ENCODE data around the gene PDE4B.
"Not testable (repeated sequence)": the region's sequence is repeated elsewhere in the genome, so short reads cannot be mapped to it uniquely, and the experiment has no call there.

The PDE4B gene

GRCh38 chr1:65997693-65998092 lies 205.0 kb downstream of the PDE4B start:
- DNase-seq, result no peak

DNA sequence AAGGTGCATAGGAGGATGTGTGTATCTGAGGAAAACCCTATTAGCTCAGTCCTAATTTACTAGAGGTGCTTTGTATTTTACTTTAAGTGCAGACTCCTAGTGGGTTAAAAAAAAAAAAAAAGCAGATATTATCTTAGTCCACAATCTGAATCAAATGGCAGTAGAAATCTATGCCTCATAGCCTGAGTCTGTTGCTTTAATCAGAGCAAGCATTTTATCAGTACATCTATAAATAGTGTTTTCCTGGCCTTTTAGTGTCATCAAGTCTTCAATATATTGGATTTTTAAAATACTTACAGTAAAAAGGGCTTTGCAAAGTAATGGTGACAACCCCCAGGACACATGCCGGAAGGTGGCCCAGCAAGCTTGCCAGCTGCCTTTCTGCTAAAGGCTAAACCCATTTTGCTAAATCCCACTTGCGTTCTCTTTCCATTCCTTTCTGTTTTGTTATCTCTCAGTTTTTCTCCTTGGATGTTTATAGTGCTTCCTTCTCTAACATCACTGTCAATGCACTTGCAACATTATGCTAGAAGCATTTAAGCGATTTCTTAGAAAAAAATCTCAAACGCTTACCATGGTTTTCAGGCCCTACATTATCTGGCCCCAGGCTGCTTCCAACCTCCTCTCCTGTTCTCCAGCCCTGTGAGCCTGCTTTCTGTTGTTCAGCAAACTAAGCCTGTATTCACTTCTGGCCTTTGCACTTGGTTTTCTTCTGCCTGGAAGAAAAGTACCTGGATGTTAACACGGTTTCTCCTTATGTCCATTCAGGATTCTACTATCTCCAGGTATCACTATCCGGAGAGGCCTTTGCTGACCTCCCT lies 206.3 kb downstream of the PDE4B start:
- DNase-seq, result no peak

- no peak for DNase-seq
Measured at GRCh38 chr1:66000033-66000637, 207.4 kb downstream of the PDE4B start.

GRCh38 chr1:66003690-66004089 lies 211.0 kb downstream of the PDE4B start:
- DNase-seq, result no peak

- not testable (repeated sequence) for DNase-seq
Measured at GRCh38 chr1:66006534-66006933, 213.8 kb downstream of the PDE4B start.

DNA sequence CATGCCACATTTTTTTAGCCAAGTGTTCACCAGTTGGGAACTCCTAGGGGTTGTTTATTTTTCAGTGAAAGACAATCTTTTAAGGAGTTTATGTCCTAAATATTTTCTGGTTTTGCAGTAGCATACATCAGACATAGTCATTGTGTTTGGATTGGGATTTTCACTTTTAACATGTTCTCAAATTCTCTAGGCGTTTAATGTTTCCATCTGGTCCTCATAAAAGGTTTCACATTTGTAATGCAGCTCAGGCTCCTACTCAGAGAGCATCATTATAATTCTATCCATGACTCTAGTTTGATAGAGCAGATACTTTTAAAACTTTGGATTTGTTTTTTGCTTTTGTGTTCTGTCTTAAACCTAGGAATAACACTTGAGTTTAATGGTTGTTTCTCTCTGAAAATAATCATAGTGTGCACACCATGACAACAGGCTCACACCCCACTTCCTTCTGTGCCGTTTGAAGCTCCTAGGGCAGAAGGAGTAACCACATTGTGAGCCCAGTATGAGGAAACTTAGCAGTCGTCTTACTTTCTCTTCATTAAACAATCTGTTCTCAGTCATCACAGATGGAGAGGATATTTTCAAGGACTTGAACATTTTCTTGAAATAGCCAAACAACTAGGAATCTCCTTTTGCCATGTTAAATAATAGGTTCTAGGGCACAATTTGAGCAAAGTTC lies 219.6 kb downstream of the PDE4B start:
- no peak for DNase-seq

DNA sequence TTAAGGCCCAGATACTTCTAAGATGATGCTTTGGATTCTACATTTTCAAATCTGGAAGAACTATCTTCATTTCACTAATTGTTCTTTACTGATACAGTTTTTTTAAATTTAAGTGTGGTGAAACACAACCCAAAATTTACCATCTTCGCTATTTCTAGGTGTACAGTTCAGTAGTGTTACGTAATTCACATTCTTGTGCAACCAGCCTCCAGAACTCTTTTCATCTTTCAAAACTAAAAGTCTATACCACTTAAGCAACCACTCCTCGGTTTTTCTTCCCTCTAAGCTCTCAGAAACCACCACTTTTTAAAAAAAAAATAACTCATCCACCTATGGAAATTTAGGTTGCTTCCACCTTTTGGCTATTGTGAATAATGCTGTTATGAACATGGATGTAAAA lies 220.7 kb downstream of the PDE4B start:
- DNase-seq, result no peak

DNA sequence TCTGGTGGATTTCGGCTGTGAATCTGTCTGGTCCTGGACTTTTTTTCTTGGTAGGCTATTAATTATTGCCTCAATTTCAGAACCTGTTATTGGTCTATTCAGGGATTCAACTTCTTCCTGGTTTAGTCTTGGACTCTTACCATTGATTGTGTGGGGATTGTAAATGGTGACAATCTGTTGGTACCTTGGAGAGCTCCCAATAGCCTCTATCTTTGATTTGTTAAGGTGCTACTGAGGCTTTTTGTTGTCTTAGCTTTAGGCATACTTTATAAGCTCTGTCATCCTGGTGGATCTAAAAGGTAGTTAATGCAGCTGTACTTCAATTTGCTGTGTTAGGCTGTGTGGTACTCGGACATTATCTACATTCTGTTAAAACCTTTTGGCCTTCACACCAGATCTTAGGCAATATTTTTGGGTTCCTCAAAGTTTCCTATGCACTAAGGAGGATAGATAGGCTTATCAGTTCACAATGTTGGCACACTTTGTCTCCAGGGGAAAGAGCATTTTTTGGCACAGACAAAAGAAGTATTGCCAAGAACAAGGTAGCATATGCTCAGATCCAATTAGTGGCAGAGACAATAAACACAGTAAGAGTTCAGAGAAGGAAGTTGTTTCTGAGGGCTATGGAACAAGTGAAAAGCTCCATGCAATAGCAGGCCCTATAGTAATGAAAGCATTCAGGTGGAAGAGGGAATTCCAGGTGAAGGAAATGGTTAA lies 230.4 kb downstream of the PDE4B start:
- DNase-seq, result peak; percentile 4

DNA sequence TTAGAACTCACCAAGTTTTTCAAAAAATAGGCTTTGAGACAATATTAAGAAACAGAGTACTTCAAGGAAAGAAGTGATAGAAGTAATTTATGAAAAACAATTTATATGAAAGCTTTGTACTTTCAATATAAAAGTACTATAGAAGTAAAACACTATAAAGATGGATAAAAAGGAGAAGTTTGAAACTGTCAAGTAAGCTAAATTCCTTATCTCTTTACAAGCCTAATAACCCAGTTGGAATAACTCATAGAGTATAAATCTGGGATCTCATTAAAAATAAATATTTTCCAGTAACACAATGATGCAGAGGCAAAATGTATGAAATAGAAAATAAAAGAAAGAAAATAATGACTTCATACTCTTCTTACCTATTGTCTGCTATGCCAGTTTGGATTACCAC lies 232.5 kb downstream of the PDE4B start:
- DNase-seq, result no peak

DNA sequence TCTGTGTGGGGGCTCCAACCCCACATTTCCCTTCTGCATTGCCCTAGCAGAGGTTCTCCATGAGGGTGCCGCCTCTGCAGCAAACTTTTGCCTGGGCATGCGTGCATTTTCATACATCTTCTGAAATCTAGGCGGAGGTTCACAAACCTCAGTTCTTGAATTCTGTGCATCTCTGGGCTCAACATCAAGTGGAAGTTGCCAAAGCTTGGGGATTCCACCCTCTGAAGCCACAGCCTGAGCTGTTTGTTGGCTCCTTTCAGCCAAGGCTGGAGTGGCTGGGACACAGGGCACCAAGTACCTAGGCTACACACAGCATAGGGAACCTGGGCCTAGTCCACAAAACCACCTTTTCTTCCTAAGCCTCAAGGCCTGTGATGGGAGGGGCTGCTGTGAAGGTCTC lies 235.3 kb downstream of the PDE4B start:
- DNase-seq, result no peak

- no peak for DNase-seq
Measured at GRCh38 chr1:66033781-66034180, 241.1 kb downstream of the PDE4B start.

- no peak for DNase-seq
Measured at GRCh38 chr1:66035616-66036245, 243.0 kb downstream of the PDE4B start.

- no peak for DNase-seq
Measured at GRCh38 chr1:66041654-66042053, 249.0 kb downstream of the PDE4B start.

DNA sequence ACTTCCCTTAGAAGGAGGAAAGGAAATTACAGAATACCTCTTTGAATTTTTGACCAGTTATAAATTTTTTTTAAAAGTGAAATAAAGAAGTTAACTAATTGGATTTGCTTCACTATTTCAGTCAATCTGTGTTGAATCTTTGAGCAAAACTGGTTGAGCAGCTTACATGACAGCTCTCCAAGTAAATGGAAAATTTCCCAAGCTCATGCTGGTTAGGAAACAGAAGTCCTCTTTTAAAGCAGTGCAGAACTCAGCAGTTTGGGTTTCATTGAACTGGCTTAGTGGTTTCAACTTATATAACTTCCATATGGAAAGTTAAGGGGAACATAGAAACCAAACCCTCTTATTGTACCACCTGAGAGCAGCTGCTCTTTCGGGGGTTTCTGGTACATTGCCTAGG lies 250.5 kb downstream of the PDE4B start:
- DNase-seq, result no peak

GRCh38 chr1:66044912-66045311 lies 252.2 kb downstream of the PDE4B start:
- DNase-seq, result no peak

GRCh38 chr1:66046415-66046814 lies 253.7 kb downstream of the PDE4B start:
- DNase-seq, result no peak

DNA sequence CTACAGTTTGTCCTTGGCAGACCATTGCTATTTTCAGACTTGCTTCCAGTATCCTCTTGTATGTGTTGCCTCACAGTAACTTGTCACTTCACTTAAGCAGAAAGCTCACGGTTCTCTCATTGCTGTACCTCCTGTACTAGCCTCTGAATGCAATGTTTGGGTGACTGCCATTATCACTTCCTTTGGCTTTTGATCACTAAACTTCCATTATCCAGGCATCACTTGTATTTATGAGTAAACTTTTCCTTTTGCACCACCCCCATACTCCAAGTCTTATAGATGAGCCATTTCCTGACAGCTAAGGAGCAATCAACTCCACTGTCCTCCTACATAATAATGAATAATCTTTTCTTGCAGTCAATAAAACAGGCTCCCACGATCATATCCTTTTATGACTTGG lies 255.3 kb downstream of the PDE4B start:
- DNase-seq, result no peak

GRCh38 chr1:66050123-66050522 lies 257.4 kb downstream of the PDE4B start:
- no peak for DNase-seq

DNA sequence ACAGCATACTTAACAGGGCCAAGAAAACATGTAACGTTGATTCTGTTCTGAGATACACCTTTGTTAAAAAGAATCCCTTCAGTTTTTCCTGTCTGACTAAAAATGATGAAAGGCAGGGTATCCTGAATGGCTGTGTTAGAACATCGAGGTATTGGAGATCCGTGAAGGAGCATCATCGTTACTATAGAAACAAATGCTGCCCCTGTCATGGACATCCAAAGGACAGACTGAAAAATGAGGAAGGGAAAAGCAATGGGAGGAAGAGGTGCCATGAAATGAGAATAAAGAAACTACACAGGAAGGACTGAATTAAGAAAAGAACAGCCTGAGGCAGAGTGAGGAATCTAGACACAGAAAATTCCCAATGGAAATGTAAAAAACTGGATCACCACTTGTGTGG lies 257.9 kb downstream of the PDE4B start:
- DNase-seq, result no peak

GRCh38 chr1:66055092-66055491 lies 262.4 kb downstream of the PDE4B start:
- DNase-seq, result no peak

- DNase-seq, result not testable (repeated sequence)
Measured at GRCh38 chr1:66057448-66057847, 264.8 kb downstream of the PDE4B start.

DNA sequence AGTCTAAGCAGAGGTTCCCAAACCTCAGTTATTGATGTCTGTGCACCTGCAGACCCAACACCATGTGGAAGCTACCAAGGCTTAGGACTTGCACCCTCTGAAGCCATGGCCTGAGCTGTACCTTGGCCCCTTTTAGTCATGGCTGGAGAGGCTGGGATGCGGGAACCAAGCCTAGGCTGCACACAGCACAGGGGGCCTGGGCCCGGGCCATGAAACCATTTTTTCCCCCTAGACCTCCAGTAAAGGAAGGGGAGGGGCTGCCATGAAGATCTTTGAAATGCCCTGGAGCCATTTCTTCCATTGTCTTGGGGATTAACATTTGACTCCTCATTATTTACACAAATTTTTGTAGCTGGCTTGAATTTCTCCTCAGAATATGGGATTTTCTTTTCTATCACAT lies 265.9 kb downstream of the PDE4B start:
- DNase-seq, result no peak

DNA sequence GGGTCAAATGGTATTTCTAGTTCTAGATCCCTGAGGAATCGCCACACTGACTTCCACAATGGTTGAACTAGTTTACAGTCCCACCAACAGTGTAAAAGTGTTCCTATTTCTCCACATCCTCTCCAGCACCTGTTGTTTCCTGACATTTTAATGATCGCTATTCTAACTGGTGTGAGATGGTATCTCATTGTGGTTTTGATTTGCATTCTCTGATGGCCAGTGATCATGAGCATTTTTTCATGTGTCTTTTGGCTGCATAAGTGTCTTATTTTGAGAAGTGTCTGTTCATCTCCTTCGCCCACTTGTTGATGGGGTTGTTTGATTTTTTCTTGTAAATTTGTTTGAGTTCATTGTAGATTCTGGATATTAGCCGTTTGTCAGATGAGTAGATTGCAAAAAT lies 274.5 kb downstream of the PDE4B start:
- not testable (repeated sequence) for DNase-seq
